ENCODE measurements around the gene CREM.

- TF ChIP-seq POLR2A (IDR thresholded peaks at IDR 0.05; ENCODE audit: low read depth, low read length) (no peak), POLR2AphosphoS5 (IDR thresholded peaks at IDR 0.05; ENCODE audit: low read depth, low read length) (no peak), TAF1 (IDR thresholded peaks at IDR 0.05; ENCODE audit: borderline replicate concordance, low read depth, low read length) (no peak)
These were observed 43.4 kb upstream of the CREM start for GRCh38 chr10:35083242-35083641.

All from GM12892 (cell line).